GM12878 (cell line): ENCODE results near the gene TM9SF2. TPM values are rescaled to one million over a fixed set of nuclear protein-coding genes. Genes with fewer than 3 reads are reported as not detected.

Experiments
- ATAC-seq: fragments of 200-7000 bp; cut with Tn5 transposase; 3 replicates; pipeline ENCODE4 v1.9.1; 2020; ENCODE audit warnings: mild to moderate bottlenecking, moderate library complexity
- BruUV-seq: library from RNA; stranded (reverse); fragments of 400-500 nt; replicated peaks from 2 replicates; lab custom pipeline; 2021; lab: Mats Ljungman, UMichigan
- CTCF ChIA-PET: fragments of 300-600 bp; sonication (Branson Sonifier 250); formaldehyde crosslinking; extraction: SDS; loops from one replicate; lab custom pipeline; 2021; ENCODE audit warnings: inconsistent platforms; lab: Yijun Ruan, JAX
- POLR2A ChIA-PET: fragments of 350-600 bp; formaldehyde crosslinking; extraction: SDS; loops from one replicate; lab custom pipeline; 2021; ENCODE audit warnings: inconsistent platforms; lab: Charles Lee
- RAD21 ChIA-PET: fragments of 300-600 bp; sonication (Branson Sonifier 250); formaldehyde crosslinking; loops from one replicate; lab custom pipeline; 2023; ENCODE audit warnings: antibody characterized with exemption; ENCODE audit not compliant: unreplicated experiment; lab: Charles Lee
- SMC1A ChIA-PET: fragments of 300-600 bp; sonication (Branson Sonifier 250); formaldehyde crosslinking; loops from one replicate; lab custom pipeline; 2023; ENCODE audit not compliant: unreplicated experiment, uncharacterized antibody; lab: Charles Lee
- DNase-seq: peaks from one replicate; pipeline ENCODE4 v3.0.0-alpha.2; 2011; ENCODE audit warnings: low read depth, low spot score
- FAIRE-seq: peaks from 3 replicates; lab custom pipeline; 2011; peaks lifted over from hg19 to GRCh38; lab: Jason Lieb, UNC
- H2AFZ ChIP-seq: 2 replicates; pipeline ENCODE4 v1.6.0; 2011; ENCODE audit warnings: low read depth, low read length, control low read depth; ENCODE audit not compliant: control insufficient read depth
- H3K27ac ChIP-seq: 2 replicates; pipeline ENCODE4 v1.5.1; 2011; ENCODE audit warnings: control low read depth; ENCODE audit not compliant: control insufficient read depth, insufficient read depth
- H3K27me3 ChIP-seq, 2 experiments: replicated peaks in 1 of 2; 2 replicates each; pipeline versions ENCODE4 v1.6.0 to v1.6.1; 2011; ENCODE audit warnings: low read length in 1 of 2; ENCODE audit not compliant: control insufficient read depth in 2 of 2, insufficient read depth in 2 of 2
- H3K36me3 ChIP-seq, 2 experiments: 2 replicates each; pipeline ENCODE4 v1.5.1; 2011; ENCODE audit warnings: low read length in 1 of 2; ENCODE audit not compliant: control insufficient read depth in 2 of 2, insufficient read depth in 2 of 2
- H3K4me1 ChIP-seq: 2 replicates; pipeline ENCODE4 v1.6.1; 2011; ENCODE audit warnings: mild to moderate bottlenecking, low read length, moderate library complexity, mixed read lengths; ENCODE audit not compliant: control insufficient read depth, insufficient read depth
- H3K4me2 ChIP-seq: 2 replicates; pipeline ENCODE4 v1.6.0; 2011; ENCODE audit warnings: control low read depth; ENCODE audit not compliant: control insufficient read depth, insufficient read depth
- H3K4me3 ChIP-seq: fragments of 200-600 bp; sonication (generic); 2 replicates; pipeline ENCODE4 v1.5.1; 2016
- H3K79me2 ChIP-seq: 2 replicates; pipeline ENCODE4 v1.6.0; 2011; ENCODE audit warnings: low read length; ENCODE audit not compliant: control insufficient read depth, insufficient read depth
- H3K9ac ChIP-seq: 2 replicates; pipeline ENCODE4 v1.8.0; 2011; ENCODE audit warnings: low read length, control low read depth, mixed read lengths; ENCODE audit not compliant: control insufficient read depth, insufficient read depth
- H3K9me3 ChIP-seq: replicated peaks from 3 replicates; pipeline ENCODE4 v1.5.1; 2011; ENCODE audit warnings: mild to moderate bottlenecking, low read length; ENCODE audit not compliant: control insufficient read depth, insufficient read depth
- H4K20me1 ChIP-seq: 2 replicates; pipeline ENCODE4 v1.6.0; 2011; ENCODE audit not compliant: control insufficient read depth, insufficient read depth
- ELK1 ChIP-seq: IDR thresholded peaks from 2 replicates; pipeline ENCODE4 v1.6.1; 2012; ENCODE audit warnings: low read depth, low read length, improper control_type of control experiment
- GABPA ChIP-seq: IDR thresholded peaks from 2 replicates; pipeline ENCODE4 v1.6.1; 2014; ENCODE audit warnings: antibody characterized with exemption, low read depth, mild to moderate bottlenecking, inconsistent platforms
- HDGF ChIP-seq: fragments of 450-650 bp; IDR thresholded peaks from 2 replicates; pipeline ENCODE4 v1.6.1; 2016; ENCODE audit warnings: antibody characterized with exemption
- JUND ChIP-seq: IDR thresholded peaks from 2 replicates; pipeline ENCODE4 v1.6.1; 2012; ENCODE audit warnings: low read depth, mild to moderate bottlenecking, low read length, improper control_type of control experiment, moderate library complexity
- MEF2A ChIP-seq: IDR thresholded peaks from 2 replicates; pipeline ENCODE4 v1.6.1; 2011; ENCODE audit warnings: low read depth, mild to moderate bottlenecking, low read length, moderate library complexity; ENCODE audit not compliant: insufficient read depth
- MTA2 ChIP-seq: fragments of 450-650 bp; IDR thresholded peaks from 2 replicates; pipeline ENCODE4 v1.6.1; 2016; ENCODE audit warnings: low read depth, mild to moderate bottlenecking, moderate library complexity
- PBX3 ChIP-seq: IDR thresholded peaks from 2 replicates; pipeline ENCODE4 v1.6.1; 2011; ENCODE audit warnings: mild to moderate bottlenecking, low read depth, low read length, moderate library complexity; ENCODE audit not compliant: insufficient replicate concordance
- POLR2AphosphoS5 ChIP-seq: IDR thresholded peaks from 2 replicates; pipeline ENCODE4 v1.6.1; 2011; ENCODE audit warnings: mild to moderate bottlenecking, low read length, inconsistent platforms
- RUNX3 ChIP-seq: IDR thresholded peaks from 2 replicates; pipeline ENCODE4 v1.6.1; 2012; ENCODE audit warnings: low read length, inconsistent platforms
- SIN3A ChIP-seq: IDR thresholded peaks from 2 replicates; pipeline ENCODE4 v1.6.1; 2012; ENCODE audit warnings: low read depth, low read length, improper control_type of control experiment
- SMAD5 ChIP-seq: IDR thresholded peaks from 2 replicates; pipeline ENCODE4 v1.6.1; 2016; ENCODE audit warnings: antibody characterized with exemption, low read depth
- SMC3 ChIP-seq: IDR thresholded peaks from 2 replicates; pipeline ENCODE4 v1.6.1; 2011; ENCODE audit warnings: low read length, improper control_type of control experiment, borderline replicate concordance
- TCF3 ChIP-seq: IDR thresholded peaks from 2 replicates; pipeline ENCODE4 v1.6.1; 2012; ENCODE audit warnings: low read depth, mild to moderate bottlenecking, low read length, borderline replicate concordance; ENCODE audit not compliant: insufficient read depth
- ZNF24 ChIP-seq: fragments of 450-650 bp; IDR thresholded peaks from 2 replicates; pipeline ENCODE4 v1.6.1; 2017; ENCODE audit warnings: antibody characterized with exemption, mild to moderate bottlenecking
- WGBS: methylation state at CpG from one replicate; pipeline ENCODE4 v1.1.6; 2016; ENCODE audit warnings: low lambda C conversion rate; ENCODE audit not compliant: insufficient replicate concordance, insufficient coverage; ENCODE audit errors: missing lambda C conversion rate; 5-methylcytosine and 5-hydroxymethylcytosine counted together
- in situ Hi-C: fragments of 300-500 bp; cut with MboI; formaldehyde crosslinking; loops from 9 replicates; pipeline ENCODE4 v1.14.3; 2018; ENCODE audit warnings: mixed read lengths
- intact Hi-C: fragments of 100-400 bp; cut with micrococcal nuclease; formaldehyde crosslinking; loops from one replicate; pipeline ENCODE4 v1.14.2; 2022; ENCODE audit not compliant: unreplicated experiment
- polyA plus RNA-seq, 11 experiments: library from polyadenylated mRNA; depleted of rRNA in 4 of 11; unstranded in 6 of 11; stranded (reverse) in 5 of 11; fragments of >200 nt; fragmentation: Nextera tagmentation in 4 of 11; fragmentation: Illumina TruSeq in 1 of 11; extraction: Ambion mirVana in 4 of 11; extraction: Trizol in 1 of 11; gene quantifications; 1 replicate in 1 of 11; 2 replicates in 10 of 11; pipeline versions ENCODE4 v1.2.1 to v1.2.3, GENCODE V29; 2011 to 2016; ENCODE audit warnings: inconsistent platforms in 2 of 11, missing spikeins in 2 of 11, low read depth in 1 of 11
- total RNA-seq, 4 experiments: library from RNA; depleted of rRNA in 3 of 4; stranded (reverse); fragments of >200 nt in 3 of 4; fragmentation: Illumina TruSeq in 1 of 4; extraction: Trizol in 1 of 4; gene quantifications; 2 replicates each; pipeline versions ENCODE4 v1.2.1 to v1.2.3, GENCODE V29; 2013 to 2021

The TM9SF2 gene
- total and polyA plus RNA-seq, 10 of the 15 experiments (the other 5 are each of a cell fraction or from before 2014, with no cell fraction given), result 34.6 to 128 (median 79.2) TPM

GRCh38 chr13:99556867-99557443 lies 55.7 kb downstream of the TM9SF2 start (continued):
- no peak for TF ChIP-seq ELK1
- TF ChIP-seq MTA2, result no peak
- TF ChIP-seq ZNF24, result no peak
- TF ChIP-seq, all 136 proteins: peak for 0

- POLR2A ChIA-PET, result interaction anchor here (0.5 kb wide), 1 partner anchor 172 kb away, joined by 4 read pairs; no protein-coding TSS in a partner anchor
- TF ChIP-seq TCF3 (no peak), RUNX3 (no peak), SMC3 (no peak), MEF2A (no peak), GABPA (no peak), POLR2AphosphoS5 (no peak), JUND (no peak), MTA2 (no peak), PBX3 (no peak), HDGF (no peak), SMAD5 (no peak), SIN3A (no peak)
- Histone ChIP-seq H3K79me2 (no peaks in the 10 kb centered on the region), H3K4me2 (no peak overlapping the region), H4K20me1 (no peaks in the 10 kb centered on the region), H3K4me1 (no peaks in the 10 kb centered on the region), H3K9ac (no peak overlapping the region), H3K4me3 (no peak overlapping the region), H3K27me3 (no peaks in the 10 kb centered on the region), H2AFZ (no peak overlapping the region), H3K9me3 (no peaks in the 10 kb centered on the region), H3K36me3 (peaks cover 2 to 45% of the 10 kb centered on the region in 2 experiments), H3K27ac (no peak overlapping the region)
- SMC1A ChIA-PET, result interaction anchor here (1.2 to 1.4 kb wide), 3 partner anchors 12 to 289 kb away, joined by 3 to 7 read pairs (median 3); no protein-coding TSS in a partner anchor
- BruUV-seq, result no TSS peak
- no peak for FAIRE-seq
- no peak for DNase-seq
- CTCF ChIA-PET, result no interaction called here
- 100% methylated on average over 4 of the region's 4 CpGs for WGBS
- no peak for ATAC-seq
- RAD21 ChIA-PET, result interaction anchor here (1.2 kb wide), 1 partner anchor 30 kb away, joined by 3 read pairs; no protein-coding TSS in a partner anchor
- in situ Hi-C loops, result no loop called here
- intact Hi-C loops, result no loop called here
Measured at GRCh38 chr13:99558570-99559180, 57.4 kb downstream of the TM9SF2 start.
